GM19035 (cell line): ENCODE data around the gene ANKMY2.
"Not testable (repeated sequence)": the region's sequence is repeated elsewhere in the genome, so short reads cannot be mapped to it uniquely, and the experiment has no call there.

ENCODE experiments used
- ATAC-seq: cut with Tn5 transposase; IDR thresholded peaks from one replicate; pipeline ENCODE4 v1.9.1; 2021; ENCODE audit not compliant: unreplicated experiment

Gene ANKMY2

GRCh38 chr7:16627236-16627635, 18.3 kb downstream of the ANKMY2 start:
- no peak for ATAC-seq

- no peak for ATAC-seq
Measured at GRCh38 chr7:16626388-16626787, 19.2 kb downstream of the ANKMY2 start.

GRCh38 chr7:16619979-16620408, 25.6 kb downstream of the ANKMY2 start:
- peak; percentile 96 for ATAC-seq

- no peak for ATAC-seq
Measured at GRCh38 chr7:16616542-16616941, 29.0 kb downstream of the ANKMY2 start.

- ATAC-seq, result no peak
Measured at GRCh38 chr7:16616122-16616521, 29.4 kb downstream of the ANKMY2 start.

- no peak for ATAC-seq
Measured at GRCh38 chr7:16615228-16615627, 30.3 kb downstream of the ANKMY2 start.

GRCh38 chr7:16611711-16612110, 33.8 kb downstream of the ANKMY2 start:
- no peak for ATAC-seq

GRCh38 chr7:16609842-16610450, 35.6 kb downstream of the ANKMY2 start:
- ATAC-seq, result peak; percentile 71

- ATAC-seq, result no peak
Measured at GRCh38 chr7:16606704-16607103, 38.9 kb downstream of the ANKMY2 start.

GRCh38 chr7:16604054-16604453, 41.5 kb downstream of the ANKMY2 start:
- ATAC-seq, result no peak

GRCh38 chr7:16603633-16604032, 41.9 kb downstream of the ANKMY2 start:
- no peak for ATAC-seq

GRCh38 chr7:16599860-16600259, 45.7 kb downstream of the ANKMY2 start:
- ATAC-seq, result no peak

GRCh38 chr7:16598015-16598414, 47.5 kb downstream of the ANKMY2 start:
- no peak for ATAC-seq

GRCh38 chr7:16595596-16595995, 50.0 kb downstream of the ANKMY2 start:
- not testable (repeated sequence) for ATAC-seq

GRCh38 chr7:16594676-16595075, 50.9 kb downstream of the ANKMY2 start:
- ATAC-seq, result no peak

- no peak for ATAC-seq
Measured at GRCh38 chr7:16594061-16594460, 51.5 kb downstream of the ANKMY2 start.

GRCh38 chr7:16592395-16592794, 53.2 kb downstream of the ANKMY2 start:
- no peak for ATAC-seq

GRCh38 chr7:16590424-16590823, 55.1 kb downstream of the ANKMY2 start:
- no peak for ATAC-seq

- no peak for ATAC-seq
Measured at GRCh38 chr7:16589881-16590280, 55.7 kb downstream of the ANKMY2 start.

GRCh38 chr7:16587790-16588189, 57.8 kb downstream of the ANKMY2 start:
- ATAC-seq, result no peak

GRCh38 chr7:16587129-16587528, 58.4 kb downstream of the ANKMY2 start:
- no peak for ATAC-seq

GRCh38 chr7:16586081-16586874, 59.3 kb downstream of the ANKMY2 start:
- ATAC-seq, result no peak

GRCh38 chr7:16585540-16585939, 60.0 kb downstream of the ANKMY2 start:
- no peak for ATAC-seq
